HG03432 (cell line): ENCODE measurements around the gene ZNF600.
"Not testable (repeated sequence)": the region's sequence is repeated elsewhere in the genome, so short reads cannot be mapped to it uniquely, and the experiment has no call there.

Experiments used
- ATAC-seq: cut with Tn5 transposase; IDR thresholded peaks from one replicate; pipeline ENCODE4 v1.9.1; 2021; ENCODE audit warnings: mild to moderate bottlenecking, moderate library complexity; ENCODE audit not compliant: unreplicated experiment

Gene ZNF600

DNA sequence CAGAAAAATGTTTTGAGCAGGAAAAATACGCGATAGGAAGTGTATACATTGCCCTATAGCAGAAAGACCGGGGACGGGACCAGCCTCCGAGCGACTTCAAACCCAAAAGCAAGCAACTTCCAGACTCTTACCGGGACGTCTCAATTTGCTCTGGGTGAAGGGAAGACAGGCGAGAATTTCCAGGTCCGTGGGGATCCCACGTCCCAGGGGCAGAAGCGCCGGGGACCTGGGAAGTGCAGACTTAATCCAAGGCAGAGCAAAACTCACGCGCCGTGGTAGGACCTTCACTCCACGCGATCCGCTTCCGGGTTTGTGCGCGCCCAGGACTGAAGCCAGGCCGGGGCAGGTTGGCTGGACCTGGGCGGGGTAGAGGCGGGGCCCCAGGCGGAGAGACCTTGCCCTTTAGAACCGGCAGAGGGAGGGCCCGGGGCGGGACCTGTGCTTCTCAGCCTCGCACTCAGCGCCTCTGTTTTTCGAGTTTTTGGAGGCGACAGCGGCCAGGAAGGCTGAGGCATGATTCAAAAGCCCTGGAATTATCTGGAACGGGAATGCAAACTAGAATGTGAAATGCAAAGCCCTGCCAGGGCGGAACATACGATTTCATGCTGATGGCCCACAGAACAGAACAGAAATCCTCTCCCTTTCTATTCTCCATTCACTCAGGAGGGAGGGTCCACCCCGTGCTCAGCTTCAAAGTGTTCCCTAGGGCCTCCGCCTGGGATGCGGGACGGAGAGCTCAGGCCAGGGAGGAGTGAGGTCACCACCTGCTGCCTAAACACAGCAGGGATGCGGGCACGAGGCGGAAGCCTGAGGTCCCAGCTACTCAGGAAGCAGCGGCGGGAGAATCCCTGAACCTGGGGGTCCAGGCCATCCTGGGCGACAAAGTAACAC is at the start of gene ZNF600:
ZNF600 (minus strand) TSS at position 328 of the 891 bp plus-strand sequence. CDS start 7,903 bp downstream, outside the sequence.
- ATAC-seq, result peak; percentile 97

DNA sequence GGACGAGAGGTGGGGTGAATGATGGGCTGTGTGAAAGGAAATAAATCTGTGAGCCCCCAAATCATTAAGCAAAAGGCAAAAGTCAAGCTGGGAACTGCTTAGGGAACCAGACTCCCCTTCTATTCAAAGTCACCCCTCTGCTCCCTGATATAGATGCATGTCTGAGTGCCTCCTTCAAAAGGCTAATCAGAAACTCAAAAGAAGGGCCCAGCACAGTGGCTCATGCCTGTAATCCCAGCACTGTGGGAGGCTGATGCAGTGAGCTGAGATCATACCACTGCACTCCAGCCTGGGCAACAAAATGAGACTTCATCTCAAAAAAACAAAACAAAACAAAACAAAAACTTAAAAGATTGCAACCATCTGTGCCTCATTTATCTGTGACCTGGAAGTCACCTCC is 47.7 kb upstream of the ZNF600 start:
- ATAC-seq, result not testable (repeated sequence)

DNA sequence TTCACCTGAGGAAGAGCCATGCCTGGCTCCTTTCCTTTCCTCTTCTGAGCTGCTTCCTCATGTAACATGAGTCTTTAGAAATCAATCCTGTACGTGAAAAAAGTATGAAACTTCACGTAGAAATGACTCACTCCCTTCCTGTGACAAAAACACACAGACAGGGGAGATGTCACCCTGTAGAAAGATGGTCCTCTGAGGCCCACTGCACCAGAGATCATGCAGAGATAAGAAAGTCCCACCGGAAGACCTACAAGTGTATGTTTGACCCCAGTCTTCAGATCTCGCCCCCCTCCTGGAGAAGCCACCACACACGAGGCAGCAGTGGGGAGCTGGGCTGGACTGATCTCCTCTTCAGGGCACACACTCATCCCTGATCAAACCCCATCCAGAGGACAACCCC is 47.0 kb upstream of the ZNF600 start:
- ATAC-seq, result not testable (repeated sequence)

DNA sequence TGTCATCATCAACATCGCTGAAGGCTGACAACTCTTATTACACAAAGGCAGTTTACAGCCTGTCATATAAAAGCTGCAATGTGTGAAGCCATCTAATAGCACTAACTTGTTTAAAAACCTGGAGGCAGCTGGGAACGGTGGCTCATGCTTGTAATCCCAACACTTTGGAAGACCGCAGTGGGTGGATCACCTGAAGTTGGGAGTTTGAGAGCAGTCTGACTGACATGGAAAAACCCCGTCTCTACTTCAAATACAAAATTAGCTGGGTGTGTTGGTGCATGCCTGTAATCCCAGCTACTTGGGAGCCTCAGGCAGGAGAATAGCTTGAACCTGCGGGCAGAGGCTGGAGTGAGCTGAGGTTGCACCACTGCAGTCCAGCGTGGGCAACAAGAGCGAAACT is 43.3 kb upstream of the ZNF600 start:
- not testable (repeated sequence) for ATAC-seq

DNA sequence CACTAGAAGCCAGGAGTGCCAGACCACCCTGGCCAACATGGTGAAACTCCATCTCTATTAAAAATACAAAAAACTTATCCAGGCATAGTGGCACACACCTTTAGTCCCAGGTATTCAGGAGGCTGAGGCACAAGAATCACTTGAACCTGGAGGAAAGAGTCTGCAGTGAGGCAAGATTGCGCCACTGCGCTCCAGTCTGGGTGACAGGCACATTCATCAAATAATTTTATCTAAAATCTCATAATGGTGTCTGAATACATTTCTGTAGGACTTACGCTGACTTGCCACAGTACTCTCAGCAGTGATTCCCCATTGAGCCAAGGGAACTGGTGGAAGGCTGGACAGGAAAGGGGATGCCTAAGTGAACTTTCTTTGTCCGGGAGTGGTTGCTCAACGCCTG is 39.2 kb upstream of the ZNF600 start:
- no peak for ATAC-seq

DNA sequence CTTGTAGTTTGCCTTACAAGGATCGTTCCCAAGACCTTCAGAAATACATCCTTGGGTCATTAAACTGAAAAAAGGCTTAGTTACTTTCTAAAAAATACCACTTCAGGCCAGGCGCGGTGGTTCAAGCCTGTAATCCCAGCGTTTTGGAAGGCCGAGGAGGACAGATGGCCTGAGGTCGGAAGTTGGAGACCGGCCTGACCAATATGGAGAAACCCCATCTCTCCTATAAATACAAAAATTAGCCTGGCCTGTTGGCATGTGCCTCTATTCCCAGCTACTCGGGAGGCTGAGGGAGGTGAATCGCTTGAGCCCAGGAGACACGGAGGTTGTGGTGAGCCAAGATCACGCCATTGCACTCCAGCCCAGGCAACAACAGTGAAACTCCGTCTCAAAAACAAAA is 37.1 kb upstream of the ZNF600 start:
- no peak for ATAC-seq

DNA sequence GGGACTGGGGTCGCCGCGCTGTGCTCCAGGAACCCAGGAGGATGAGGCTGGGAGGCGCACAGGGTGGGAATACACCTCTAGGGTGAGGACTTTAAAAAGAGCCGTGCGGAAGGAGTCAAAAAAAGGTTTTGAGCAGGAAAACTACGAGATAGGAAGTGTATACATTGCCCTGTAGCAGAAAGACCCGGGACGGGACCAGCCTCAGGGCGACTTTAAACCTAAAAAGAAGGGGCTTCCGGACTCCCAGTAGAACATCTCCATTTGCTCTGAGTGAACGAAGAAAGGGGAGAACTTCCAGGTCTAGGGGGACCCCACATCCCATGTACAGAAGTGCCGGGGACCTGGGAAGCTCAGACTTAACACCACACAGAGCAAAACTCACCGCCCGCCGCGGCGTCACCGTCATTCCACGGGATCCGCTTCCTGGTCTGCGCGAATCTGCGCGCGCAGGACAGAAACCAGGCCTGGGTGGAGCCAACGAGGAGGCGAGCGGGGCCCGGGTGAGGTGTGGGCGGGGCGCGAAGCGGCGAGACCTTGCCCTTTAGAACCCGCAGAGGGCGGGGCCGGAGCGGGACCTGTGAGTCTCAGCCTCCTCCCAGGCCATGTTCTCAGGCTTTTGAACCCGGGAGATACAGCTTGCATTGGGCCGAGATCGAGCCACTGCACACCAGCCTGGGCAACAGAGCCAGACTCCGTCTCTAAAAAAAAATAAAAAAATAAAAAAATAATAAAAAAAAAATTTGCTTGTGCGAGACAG is 34.8 kb upstream of the ZNF600 start, which contains the start of gene ZNF28:
ZNF28 (minus strand) TSS at position 430 of the 757 bp plus-strand sequence. CDS start 3,675 bp downstream, outside the sequence.
- peak; percentile 99 for ATAC-seq

DNA sequence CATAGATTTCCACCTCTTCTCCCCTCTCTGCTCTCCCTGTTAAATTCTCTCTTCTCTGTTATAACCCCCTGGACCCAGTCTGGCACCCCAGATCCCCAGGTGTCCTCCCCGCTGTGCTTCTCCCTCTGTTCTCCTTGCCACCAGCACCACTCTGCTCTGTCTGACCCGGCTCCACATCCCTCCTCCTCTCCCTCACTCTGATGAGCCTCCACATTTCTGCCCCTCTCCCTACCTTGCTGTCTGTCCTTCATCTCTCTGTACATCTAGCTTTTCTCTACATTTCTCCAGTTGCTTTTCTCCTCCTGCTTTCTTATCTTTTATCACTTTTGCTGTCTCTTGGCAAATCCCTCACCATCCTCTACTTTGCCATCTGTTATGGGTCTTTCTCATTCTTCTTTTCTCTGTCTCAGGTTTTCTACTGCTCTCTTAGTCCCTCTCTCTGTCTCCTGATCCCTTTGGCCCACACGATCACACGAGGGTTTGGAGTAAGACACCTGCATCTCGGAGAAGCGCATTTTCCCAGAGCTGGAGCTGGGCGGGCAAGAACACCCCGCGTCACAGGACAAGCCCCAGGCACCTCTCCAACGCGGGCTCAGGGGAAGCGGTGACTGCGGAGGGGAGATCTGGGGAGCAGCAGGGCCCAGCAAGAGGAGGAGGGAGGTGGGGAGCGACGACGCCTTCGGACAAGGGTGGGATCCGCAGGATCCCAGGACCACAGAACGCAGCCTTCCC is 34.0 kb upstream of the ZNF600 start:
- ATAC-seq, result peak; percentile 20

DNA sequence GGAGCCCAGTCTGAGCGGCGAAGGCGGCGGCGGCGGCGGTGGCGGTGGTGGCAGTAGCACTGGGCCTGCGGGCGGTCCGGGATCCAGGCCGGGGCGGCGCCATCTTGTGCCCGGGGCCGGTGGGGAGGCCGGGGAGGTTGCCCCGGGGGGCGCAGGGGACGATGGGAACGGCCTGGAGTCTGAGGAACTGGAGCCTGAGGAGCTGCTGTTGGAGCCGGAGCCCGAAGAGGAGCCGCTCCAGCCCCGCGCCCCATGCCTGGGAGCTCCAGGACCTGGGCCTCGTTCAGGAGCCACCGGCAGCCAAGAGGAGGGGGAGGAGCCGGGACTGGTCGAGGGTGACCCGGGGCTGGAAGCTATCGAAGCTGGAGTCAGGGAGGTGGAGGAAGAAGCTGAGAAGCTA is 23.2 kb upstream of the ZNF600 start:
- ATAC-seq, result no peak

DNA sequence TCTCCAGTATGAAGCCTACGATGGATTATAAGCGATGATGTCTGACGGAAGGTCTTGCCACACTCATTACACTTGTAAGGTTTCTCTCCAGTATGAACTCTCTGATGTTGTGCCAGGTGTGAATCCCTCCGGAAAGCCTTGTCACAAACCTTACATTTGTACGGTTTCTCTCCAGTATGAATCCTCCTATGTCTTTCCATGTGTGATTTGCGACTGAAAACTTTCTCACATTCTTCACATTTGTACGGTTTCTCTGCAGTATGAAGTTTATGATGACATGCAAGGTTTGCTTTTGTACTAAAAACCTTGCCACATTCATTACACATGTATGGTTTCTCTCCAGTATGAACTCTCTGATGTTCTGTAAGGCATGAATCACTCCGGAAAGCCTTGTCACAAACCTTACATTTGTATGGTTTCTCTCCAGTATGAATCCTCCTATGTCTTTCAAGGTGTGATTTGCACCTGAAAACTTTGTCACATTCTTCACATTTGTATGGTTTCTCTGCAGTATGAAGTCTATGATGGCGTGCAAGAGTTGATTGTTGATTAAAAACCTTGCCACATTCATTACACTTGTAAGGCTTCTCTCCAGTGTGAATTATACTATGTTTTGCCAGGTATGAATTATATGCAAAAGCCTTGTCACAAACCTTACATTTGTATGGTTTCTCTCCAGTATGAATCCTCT is 13.5 kb upstream of the ZNF600 start:
- ATAC-seq, result not testable (repeated sequence)

DNA sequence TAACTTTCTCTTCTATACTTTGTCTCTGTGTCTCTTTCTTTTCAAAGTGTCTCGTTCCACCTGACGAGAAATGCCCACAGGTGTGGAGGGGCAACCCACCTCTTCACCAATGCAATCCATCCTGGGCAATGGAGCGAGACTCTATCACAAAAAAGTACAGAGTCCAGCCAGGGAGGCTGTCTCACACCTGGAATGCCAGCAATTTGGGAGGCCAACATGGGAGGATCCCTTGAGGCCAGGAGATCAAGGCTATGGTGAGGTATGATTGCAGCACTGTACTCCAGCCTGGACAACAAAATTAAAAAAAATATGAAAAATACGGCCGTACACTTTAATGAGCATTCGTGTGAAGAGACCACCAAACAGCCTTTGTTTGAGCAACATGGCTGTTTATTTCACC is 2.8 kb upstream of the ZNF600 start:
- no peak for ATAC-seq

DNA sequence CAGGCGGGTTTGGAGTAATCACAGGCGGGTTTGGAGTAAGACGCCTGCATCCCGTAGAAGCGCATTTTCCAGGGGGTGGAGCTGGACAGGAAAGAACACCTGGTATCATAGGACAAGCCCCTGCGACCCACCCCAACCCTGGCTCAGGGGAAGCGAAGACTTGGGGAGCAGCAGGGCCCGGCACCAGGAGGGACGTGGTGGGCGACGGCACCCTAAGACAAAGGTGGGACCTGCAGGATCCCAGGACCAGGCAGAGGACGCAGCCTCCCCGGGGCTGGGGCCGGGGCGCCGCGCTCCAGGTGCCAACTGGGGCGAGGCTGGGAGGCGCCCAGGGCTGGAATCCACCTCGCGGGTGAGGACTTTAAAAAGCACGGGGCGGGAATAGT is 520 bp downstream of the ZNF600 start:
- peak; percentile 36 for ATAC-seq

DNA sequence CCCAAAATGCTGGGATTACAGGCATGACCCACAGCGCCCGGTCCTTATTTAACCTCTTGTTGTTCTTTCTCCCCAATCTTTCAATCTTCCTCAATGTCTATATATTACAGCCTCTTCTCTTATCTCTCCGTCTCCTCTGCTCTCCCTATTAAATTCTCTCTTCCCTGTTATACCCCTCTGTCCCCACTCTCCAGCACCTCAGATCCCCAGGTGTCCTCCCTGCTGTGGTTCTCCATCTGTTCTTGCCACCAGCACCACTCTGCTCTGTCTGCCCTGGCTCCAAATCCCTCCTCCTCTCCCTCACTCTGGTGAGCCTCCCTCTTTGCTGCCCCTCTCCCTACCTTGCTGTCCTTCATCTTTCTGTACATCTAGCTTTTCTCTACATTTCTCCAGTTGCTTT is 1.1 kb downstream of the ZNF600 start:
- no peak for ATAC-seq

DNA sequence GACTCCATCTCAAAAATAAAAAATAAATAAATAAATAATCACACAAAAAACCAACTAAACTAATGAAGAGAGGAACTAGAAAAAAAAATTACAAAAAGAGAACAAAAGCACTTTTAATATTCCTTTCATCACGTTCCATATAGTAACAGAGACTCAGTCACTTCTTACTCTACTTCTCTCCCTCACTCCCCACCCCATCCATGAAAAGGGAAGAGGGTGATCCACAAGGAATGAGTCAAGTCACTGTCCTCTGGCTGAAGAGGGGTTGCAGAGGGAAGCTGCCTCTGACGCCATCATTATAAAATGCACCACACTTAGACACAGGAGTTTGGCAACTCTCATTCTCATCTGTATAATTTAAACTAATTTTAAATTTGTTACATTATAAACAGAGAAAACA is 3.7 kb downstream of the ZNF600 start:
- not testable (repeated sequence) for ATAC-seq

DNA sequence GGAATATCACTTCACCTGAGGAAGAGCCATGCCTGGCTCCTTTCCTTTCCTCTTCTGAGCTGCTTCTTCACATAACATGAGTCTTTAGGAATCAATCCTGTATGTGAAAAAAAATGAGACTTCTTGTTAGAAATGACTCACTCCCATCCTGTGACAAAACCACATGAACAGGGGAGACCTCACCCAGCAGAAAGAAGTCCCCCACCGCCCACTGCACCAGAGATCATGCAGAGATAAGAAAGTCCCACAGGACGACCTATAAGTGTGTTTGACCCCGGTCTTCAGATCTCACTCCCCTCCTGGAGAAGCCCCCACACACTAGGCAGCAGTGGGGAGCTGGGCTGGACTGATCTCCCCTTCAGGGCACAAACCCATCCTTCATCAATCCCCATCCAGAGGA is 7.8 kb downstream of the ZNF600 start:
- no peak for ATAC-seq

DNA sequence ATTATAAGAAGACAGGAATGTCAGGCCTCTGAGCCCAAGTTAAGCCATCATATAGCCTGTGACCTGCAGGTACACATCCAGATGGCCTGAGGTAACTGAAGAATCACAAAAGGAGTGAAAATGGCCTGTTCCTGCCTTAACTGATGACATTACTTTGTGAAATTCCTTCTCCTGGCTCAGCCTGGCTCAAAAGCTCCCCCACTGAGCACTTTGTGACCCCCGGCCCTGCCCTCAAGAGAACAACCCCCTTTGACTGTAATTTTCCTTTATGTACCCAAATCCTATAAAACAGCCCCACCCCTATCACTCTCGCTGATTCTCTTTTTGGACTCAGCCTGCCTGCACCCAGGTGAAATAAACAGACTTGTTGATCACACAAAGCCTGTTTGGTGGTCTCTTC is 30.1 kb downstream of the ZNF600 start:
- not testable (repeated sequence) for ATAC-seq

DNA sequence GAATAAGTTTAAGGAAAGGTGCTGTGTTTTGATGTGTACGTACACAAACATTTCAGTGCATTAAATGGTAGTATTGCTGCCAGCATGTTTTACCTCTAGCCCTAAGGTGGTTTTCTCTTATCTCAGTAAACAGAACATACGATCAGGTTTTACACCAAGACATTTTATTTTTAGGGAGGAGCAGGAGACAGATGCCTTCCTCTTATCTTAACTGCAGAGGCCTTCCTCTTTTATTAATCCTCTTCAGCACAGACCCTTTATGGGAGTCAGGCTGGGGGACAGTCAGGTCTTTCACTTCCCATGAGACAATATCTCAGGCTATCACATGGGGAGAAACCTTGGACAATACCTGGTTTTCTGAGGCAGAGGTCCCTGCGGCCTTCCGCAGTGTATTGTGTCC is 36.8 kb downstream of the ZNF600 start:
- ATAC-seq, result no peak

DNA sequence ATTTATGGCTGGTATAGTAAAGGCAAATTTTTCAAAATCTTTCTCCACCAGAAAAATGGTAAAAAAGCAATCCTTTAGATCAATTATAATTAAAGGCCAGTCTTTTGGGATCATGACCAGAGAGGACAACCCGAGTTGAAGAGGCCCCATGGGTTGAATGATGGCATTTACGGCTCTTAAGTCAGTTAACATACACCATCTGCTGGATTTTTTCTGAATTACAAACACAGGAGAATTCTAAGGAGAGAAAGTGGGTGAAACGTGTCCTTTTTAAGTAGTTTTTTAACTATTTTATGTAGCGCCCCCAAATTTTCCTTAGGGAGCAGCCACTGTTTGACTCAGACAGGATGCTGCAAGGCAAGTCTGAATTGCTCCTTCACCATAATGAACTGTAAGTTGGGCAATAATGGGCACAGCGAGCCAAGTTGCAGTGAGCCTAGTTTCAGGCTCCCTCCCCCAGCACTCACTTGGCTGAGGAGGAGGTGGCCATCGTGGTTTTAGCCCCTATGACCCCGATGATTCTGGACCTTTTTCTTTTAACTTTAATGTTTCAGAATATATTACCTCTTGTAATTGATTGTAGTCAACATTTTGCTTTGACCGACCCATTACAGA is 38.1 kb downstream of the ZNF600 start:
- ATAC-seq, result no peak

DNA sequence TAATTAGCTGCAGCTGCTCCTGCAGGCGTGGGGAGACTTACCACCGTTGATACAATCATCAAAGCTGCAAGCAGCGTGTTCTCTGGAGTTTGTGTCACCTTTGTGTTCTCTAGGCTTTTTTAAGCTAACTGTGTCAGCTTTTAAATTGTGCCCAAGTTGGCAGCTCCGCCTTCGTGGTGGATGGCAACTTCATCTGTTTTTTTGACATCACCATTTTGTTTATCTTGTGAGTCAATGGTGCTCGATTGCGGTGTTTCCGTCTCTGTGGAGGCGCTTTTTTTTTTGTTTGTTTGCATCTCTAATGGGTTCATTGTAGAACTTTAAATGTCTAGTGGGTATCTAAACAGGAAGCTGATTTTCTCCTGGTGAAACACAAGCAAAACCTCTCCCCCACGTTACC is 40.7 kb downstream of the ZNF600 start:
- ATAC-seq, result not testable (repeated sequence)

DNA sequence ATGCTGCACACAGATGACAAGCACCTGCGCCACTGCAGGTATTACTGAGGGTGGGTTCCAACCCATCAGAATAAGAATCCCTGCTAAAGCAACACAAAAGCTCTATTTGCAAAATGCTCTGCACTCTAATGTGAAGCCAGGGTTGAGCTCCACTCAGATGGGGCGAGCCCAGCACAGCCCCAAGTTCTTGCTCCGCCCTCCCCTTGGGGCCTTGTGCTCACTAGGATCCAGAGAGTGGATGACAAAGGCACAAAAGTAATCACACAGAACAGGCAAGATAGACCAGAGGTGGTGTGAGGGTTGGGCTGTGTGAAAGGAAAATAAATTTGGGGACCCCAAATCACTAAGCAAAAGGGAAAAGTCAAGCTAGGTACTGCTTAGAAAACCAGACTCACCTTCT is 43.5 kb downstream of the ZNF600 start:
- ATAC-seq, result no peak
